Activated T-helper 9 cell treated with anti-CD3 and anti-CD28 coated beads, Interleukin-2, amount 50 U/mL, for 16 hours (primary cell): ENCODE data around the gene TMC6.
A peak's percentile ranks its signal among the peaks of the same experiment; 100 is the strongest.
"Not testable (repeated sequence)": the region's sequence is repeated elsewhere in the genome, so short reads cannot be mapped to it uniquely, and the experiment has no call there.

ENCODE experiments used
- DNase-seq: peaks from one replicate; pipeline ENCODE4 v3.0.0-alpha.2; 2020; ENCODE audit warnings: low read depth

Gene TMC6

DNA sequence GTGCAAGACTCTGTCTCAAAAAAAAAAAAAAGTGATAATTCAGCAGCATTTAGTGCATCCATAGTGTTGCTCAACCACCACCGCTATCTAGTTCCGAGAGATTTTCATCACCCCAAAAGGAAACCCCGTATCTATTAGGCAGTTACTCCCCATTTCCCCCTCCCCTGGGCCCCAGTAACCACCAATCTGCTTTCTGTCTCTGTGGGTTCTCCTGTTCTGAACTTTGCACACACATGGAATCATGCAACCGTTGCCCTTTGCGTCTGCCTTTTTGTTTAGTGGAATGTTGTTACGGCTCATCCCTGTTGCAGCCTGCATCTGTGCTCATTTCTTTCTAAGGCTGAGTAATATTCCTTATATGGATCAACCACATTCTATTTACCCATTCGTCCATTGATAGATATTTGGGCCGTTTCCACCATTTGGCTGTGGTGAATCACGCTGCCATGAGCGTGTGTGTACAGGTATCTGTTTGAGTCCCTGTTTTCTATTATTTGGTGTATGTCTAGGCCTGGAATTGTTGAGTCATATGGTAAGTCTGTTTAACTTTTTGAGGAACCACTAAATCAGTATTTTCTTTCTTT, 31.1 kb upstream of the TMC6 start:
- no peak for DNase-seq

DNA sequence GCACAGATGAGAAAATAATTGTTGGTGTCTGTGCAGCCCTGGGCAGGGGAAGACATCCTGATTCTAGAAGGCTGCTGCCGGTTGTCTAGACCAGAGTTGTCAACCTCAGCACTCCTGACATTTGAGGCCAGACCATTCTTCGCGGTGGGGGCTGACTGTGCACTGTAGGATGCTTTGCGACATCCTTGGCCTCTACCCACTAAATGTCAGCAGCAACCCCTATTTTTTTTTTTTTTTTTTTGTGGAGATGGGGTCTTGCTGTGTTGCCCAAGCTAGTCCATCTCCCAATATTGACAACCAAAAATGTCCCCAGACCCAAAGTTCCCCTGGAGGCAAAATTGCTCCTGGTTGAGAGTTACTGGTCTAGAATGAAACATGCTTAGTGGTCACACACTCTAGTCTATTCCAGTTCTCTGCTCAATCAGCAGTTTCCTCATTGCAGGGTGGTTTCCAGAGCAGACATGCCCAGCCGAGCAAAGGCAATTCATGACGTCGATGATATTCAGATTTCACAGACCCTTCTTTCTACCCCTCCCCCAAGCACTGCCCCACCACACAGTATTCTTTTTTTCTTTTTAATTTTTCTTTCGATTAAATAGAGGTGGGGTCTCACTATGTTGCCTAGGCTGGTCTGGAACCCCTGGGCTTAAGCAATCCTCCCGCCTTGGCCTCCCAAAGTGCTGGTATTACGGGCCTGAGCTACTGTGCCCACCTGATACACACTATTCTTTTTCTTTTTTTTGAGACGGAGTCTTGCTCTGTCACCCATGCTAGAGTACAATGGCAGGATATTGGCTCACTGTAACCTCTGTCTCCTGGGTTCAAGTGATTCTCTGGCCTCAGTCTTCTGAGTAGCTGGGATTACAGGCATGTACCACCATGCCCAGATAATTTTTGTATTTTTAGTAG, 26.6 kb upstream of the TMC6 start:
- DNase-seq: no peak

DNA sequence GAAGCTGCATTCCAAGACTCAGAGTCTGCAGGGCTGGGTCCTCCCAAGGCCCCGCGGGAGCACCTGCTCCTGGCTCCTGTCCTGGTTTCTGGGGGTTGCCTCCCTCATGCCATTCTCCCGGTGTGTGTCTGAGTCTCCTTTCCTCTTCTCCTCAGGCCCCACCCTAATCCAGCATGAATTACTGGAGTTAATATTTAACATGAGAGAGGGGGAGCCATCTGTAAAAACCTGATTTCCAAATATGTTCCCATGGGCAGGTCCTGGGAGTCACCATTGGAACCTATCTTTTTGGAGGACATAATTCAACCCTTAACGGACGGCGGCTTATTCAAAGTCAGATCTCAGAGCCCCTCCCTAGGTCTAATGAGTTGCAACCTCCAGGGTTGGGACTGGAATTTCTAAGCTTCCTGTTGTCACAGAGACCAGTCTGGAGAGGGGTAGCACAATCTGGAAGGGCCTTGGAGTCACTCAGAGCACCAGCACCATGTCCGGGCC, 23.0 kb upstream of the TMC6 start:
- DNase-seq: no peak

DNA sequence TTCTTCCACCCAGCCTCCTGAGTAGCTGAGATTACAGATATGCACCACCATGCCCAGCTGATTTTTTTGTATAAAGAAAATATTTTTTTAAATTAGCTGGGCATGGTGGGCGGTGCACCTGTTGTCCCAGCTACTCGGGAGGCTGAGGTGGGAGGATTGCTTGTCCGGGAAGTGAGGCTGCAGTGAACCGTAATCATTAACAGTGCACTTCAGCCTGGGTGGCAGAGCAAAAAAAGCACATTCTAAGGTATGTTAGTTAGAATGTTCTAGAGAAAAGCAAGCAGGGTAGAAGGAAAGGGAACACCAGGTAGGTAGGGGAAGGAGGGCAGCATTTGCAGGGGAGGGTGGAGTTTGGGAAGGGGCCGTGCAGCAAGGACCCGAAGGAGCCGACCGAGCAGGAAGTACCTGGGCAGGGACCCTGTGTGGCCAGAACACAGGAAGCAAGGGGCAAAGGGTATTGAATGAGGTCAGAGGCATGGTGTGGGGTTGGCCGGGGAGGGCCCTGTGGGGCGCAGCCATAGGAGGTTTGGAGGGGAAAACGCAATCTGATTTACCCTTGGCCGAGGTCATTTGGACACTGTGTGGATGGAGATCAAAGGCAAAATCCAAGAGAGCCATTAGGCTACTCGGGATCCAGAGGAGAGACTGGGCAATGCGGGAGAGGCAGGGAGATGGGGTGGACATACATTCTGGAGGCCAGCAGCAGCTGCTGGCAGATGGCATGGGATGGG, 19.9 kb upstream of the TMC6 start:
- no peak for DNase-seq

DNA sequence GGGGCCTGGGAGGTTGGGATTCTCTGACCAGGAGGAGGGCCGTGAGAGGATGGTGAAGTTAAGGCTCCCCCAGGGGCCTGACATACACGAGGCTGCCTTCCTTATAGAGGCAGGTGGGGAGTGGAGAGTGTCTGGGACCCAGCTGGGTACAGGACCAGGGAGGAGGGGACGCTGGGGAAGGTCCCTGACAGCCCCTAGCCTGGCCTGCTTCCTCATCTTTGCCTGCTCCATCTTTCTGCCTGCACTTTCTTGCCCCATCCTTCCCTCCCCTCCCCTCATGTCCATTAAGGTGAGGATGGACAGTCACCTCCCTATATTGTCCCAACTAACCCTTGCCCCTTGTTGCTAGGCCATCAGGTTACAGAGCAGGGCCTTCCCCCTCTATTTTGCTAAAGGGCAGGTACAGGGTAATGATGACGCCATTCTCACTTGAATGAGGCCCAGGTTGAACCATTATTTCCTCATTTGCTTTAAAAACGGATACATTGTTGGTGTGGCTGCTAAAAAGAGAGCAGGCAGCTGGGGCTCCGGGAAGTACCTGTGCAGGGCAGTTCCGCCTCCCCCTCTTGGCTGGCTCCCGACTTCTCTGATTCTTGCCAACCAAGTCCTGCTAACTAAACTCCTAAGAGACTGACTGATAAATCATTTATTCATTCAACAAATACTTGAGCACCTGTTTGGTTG, 18.9 kb upstream of the TMC6 start:
- DNase-seq: no peak

DNA sequence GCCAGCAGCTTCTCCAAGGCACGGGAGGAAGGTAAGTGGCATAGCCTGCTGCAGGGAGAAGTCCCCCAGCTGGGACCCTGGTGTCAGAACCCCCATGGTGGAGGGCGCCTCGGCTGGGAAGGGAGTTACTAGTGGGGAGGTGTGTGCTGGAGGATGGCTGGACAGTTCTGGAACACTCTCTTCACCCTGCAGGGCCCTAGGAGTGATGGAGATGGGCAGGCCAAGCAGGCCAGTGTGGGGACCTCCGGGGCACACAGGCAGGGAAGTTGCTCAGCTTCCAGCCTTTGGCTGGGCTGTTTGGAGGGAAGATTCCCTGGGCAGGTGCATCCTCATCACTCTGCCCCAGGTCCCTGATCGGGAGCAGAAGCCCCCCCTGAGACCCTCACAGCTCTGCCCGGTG, 18.3 kb upstream of the TMC6 start:
- no peak for DNase-seq

DNA sequence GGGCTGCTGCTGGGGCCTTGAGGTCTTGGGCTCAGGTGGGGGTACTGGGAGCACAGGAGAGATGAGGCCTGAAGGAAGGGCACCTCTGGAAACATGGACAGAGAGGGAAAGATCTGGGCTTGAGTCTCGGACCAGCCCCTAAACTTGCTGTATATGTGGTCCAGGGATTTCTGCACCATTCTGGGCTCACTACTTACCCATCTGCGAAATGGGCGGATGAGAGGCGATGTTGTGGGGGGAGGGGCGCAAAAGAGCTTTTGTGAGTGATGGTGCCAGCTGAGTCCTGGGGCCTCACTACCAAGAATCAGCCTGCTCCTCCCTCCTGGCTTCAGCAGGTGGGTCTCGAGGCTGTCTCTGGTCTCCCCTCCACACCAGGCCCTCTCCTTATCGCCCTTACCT, 17.9 kb upstream of the TMC6 start:
- no peak for DNase-seq

DNA sequence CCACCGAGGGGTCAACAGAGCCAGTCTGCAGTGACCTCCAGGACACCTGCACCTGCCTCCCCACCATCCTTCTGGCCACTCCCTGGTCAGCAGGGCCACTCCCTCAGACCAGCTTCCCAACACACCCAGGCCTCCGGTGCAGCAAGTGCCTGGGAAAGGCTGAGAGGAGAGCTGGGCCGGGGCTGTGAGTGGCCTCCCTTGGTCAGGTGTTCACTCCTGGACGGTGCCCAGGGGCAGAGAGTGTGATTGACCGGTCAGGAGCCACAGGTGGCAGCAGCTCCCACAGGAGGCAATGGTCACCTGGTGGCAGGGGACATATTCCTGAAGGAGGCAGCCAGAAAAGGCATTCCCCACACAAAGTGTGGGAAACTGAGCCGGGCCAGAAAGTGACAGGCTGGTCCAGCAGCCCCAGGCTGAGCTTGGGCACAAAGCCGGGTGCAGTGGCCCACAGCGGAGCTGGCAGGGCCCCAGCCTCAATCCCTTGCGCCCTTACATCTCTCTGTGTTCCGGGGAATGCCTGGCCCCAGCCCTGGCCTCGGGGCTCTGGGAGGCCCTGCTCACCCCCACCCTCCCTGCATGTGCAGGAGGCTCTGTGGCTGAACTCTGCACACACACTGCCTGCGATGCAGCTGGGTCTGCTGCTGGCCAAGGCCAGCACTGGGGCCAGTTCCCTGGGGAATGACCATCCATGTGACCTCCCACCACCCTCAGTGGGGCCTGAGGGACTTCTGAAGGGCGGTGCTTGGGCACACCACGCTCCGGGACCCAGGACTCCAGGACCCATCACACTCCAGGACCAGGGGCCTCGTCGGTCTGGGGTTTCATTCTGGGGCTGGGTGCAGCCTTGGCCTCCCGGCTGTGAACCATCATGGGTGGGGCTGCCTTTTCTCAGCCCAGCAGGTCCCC, 16.4 kb upstream of the TMC6 start:
- DNase-seq: no peak

DNA sequence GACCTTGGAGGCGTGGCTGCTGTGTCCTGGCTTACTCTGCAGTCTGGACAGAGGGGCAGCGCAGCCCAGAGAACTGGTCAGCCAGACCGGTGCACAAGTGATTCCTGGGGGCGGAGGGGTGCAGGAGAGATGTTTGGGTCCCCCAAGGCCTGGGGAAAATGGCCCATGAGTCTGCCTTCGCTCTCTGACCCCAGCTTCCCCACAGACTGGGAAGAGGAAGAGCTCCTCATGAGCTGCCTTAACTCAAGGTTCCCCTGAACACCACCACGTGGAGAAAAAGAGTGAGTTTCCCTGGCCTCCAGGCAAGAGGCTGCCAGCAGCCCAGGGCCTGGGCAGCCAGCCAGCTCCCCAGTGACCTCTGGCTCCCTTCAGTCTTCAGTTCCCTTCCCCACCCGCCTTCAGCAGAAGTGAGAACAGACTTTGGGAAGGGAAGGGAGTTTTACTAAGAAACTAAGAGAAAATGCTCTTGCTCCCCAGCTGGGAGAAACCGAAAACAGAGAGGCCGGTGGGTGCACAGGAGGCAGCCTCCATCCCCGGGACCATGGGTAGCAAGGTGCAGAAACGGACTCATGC, 15.7 kb upstream of the TMC6 start:
- DNase-seq: no peak

DNA sequence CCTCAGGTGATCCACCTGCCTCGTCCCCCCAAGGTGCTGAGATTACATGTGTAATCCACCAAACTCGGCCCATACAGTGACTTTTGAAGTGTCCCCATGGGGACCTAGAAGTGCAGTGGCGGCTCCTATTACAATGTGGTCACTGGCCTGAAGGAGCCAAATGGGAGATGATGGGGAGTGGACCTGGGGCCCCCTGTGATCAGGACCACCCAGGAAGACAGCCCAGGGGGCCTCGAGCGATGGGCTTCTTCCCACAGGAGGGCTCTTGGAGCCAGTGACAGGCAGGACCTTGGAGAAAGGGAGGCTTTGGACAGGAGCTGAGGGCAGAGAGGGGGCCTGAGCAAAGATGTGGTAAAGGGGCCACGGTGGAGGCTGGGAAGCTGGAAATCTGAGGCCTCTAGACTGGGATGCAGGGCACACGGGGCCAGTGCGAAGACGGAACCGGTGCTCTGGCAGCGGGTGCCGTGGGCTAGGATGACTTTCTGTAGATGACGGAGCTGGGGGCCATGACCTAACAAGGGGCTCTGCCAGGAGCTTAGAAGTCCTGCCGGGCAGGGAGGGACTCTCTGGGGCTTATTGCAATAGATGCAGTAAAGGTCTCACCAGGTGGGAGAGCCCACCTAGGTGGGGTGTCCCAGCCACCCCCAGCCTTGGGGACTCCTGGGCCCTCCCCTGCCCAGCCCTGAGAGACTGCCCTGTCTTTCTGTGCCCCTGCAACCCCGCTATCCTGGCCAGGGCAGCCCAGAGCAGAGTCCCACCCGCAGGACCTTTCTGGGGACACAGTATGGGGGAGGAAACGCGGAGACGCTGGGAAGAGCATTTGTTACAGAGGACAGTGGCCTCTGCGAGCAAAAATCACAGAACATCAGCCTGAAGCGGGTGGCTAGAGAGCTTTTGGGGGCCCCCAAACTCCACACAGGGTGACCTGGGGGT, 14.9 kb upstream of the TMC6 start:
- no peak for DNase-seq

DNA sequence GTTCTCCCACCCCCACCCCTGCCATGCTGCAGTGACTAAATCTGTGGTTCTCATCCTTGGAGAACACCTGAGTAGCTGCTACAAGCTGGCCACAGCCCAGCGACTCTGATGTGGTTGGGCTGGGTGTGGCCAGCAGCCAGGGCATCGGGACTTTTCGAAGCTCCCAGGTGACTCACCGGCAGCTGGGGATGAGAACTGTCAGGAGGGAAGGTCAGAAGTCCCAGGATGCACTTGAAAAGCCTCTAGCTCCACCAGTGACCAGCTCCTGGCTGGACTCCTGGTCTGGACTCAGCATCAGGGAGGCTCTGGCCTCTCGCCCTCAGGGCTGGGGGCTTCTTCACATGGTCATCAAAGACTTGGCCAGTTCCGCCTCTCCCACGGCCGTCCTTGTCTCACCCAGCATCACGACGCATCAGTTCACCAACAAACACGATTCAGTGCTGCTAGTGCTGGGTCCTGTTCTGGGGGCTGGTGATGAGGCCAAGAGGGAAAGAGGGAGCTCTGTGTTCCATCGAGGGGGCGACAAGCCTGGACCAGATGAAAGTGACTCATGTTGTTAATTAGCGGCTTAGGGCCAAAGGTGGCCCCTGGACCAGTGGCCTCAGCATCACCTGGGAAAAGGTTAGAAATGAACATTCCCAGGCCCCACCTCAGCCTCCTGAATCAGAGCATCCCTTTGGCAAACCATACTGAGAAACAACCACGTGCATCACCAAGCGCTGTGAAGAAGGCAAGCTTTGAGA, 13.7 kb upstream of the TMC6 start:
- no peak for DNase-seq

DNA sequence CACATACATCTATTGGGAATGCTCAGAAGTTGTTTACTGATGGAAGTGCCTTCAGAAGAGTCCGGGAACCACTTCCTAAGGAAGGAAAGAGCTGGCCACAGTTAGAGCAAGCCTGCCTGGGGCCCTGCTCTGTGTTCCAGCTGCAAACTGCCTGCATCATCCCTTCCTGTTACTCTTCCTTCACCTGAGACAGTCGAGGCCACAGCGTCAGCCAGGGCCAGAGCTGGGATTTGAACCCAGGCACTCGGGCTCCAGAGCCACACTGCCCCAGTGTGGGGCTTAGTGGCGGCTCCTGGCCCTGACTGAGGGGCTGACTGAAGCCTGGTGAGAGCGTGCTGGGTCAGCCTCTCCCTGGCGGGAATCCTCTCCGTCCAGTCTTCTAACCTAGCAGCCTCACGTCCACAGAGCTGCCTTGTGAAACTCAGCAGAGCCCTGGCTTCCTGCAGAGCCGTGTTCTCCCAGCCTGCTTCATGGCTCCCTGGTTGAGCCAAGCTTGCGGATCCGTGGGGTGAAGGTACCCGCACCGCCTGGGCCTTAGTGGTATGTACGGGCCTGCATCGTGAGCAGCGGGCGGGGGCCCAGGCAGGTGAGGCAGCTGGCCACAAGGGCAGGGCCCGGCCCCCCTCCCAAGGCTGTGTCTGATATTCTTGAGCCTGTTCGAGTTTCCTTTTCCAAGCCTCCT, 13.0 kb upstream of the TMC6 start:
- no peak for DNase-seq

DNA sequence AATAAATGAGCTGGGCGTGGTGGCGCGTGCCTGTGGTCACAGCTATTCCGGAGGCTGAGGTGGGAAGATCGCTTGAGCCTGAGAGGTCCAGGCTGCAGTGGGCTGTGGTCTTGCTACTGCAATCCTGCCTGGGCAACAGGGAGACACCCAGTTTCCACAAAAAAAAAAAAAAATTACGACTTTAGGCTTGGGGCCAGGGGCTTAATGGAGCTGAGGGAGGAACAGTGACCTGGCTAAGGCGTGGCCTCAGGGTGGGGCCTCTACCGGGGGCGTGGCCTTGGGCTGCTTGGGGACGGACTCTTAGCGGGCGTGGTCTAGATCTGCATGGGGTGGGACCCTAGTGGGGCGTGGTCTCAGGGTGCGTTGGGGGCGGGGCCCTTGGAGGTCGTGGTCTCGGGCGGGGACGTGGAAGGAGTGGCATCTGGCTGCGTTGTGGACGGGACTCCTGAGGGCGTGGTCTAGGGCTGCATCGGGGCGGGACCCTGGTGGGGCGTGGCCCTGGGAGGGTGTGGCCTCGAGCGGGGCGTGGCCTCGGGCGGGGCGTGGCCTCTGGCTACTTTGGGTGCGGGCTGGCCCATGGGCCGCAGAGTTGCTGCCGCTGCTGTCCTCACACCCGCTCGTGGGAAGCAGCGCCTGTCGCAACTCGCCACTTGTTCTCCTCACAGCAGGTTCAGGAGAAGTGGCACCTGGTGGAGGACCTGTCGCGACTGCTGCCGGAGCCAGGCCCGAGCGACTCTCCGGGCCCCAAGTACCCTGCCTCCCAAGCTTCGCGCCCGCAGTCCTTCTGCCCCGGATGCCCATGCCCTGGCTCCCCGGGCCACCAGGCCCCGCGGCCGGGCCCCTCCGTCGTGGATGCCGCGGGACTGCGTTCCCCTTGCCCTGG, 11.9 kb upstream of the TMC6 start:
- peak; percentile 86 for DNase-seq

DNA sequence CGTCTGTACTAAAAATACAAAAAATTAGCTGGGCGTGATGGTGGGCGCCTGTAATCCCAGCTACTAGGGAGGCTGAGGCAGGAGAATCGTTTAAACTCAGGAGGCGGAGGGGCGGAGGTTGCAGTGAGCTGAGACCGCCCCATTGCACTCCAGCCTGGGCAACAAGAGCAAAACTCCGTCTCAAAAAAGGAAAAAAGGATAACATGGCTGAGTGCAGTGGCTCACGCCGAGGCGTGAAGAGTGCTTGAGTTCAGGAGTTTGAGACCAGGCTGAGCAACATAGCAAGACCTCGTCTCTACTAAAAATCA, 11.3 kb upstream of the TMC6 start:
- DNase-seq: not testable (repeated sequence)

DNA sequence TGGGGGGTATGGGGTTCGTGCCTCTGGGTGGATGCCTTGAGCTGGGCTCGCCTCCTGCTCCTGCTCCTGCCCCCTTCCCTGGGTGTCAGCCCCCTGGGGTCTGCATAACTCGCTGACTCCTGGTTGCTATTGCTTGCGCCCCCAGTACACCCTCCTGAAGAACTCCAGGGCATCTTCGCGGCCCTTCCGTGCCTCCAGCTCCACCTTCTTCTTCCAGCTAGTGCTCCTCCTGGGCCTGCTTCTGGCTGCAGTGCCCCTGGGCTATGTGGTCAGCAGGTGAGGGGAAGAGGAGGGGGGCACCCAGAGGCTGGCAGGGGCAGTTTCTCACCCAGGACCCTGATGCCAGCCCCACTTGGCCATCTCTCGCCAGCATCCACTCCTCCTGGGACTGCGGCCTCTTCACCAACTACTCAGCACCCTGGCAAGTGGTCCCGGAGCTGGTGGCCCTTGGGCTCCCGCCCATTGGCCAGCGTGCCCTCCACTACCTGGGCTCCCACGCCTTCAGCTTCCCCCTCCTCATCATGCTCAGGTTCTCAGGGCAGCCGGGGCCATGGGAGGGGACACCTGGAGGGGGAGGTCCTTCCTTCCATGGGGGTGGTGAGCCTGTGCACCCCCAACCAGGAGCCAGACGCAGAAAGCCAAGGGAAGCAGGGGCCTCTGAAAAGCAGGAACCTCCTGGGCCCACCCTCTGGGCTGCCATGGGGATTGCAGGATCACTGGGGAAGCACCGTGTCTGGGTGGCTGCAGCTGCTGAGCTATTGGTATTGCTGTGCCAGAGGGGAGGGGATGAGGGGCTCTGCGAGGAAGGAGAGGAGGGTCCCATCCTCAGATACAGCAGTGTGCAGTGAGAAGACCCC, 9.9 kb upstream of the TMC6 start:
- DNase-seq: no peak

DNA sequence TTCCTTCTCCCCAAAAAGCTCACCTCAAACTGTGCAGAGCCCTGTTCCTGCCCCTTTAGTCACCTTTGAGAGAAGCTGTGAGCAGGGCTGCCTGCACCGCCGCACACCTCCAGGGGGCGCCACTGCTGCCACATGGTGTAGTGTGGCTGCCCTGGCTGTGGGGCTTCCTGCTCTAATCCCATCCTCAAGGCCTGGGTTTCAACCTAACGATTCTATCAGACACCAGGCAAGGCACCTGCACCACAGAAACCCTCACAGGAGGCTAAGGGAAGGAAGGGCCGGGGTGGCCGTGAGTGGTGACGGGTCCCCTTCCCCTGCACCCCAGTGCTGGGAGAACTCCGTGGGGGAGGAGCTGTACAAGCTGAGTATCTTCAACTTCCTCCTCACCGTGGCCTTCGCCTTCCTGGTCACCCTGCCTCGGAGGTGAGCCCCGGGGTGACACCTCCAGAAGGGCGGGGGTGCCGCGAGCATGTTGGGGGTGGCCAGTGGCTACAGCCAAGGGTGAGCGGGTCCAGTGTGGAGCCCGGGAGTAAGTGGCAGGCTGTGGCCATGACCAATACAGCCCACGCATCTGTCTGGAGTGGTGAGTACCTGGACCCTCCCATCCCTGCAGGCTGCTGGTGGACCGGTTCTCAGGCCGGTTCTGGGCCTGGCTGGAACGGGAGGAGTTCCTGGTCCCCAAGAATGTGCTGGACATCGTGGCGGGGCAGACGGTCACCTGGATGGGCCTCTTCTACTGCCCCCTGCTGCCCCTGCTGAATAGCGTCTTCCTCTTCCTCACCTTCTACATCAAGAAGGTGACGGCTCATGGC, 9.0 kb upstream of the TMC6 start:
- no peak for DNase-seq
